GM21526 (cell line): Measurements from ENCODE around the gene RPS3.
"Not testable (repeated sequence)": the region's sequence is repeated elsewhere in the genome, so short reads cannot be mapped to it uniquely, and the experiment has no call there.

Experiments
- ATAC-seq: cut with Tn5 transposase; IDR thresholded peaks from one replicate; pipeline ENCODE4 v1.9.1; 2021; ENCODE audit warnings: moderate library complexity; ENCODE audit not compliant: unreplicated experiment, low FRiP score

The RPS3 gene

DNA sequence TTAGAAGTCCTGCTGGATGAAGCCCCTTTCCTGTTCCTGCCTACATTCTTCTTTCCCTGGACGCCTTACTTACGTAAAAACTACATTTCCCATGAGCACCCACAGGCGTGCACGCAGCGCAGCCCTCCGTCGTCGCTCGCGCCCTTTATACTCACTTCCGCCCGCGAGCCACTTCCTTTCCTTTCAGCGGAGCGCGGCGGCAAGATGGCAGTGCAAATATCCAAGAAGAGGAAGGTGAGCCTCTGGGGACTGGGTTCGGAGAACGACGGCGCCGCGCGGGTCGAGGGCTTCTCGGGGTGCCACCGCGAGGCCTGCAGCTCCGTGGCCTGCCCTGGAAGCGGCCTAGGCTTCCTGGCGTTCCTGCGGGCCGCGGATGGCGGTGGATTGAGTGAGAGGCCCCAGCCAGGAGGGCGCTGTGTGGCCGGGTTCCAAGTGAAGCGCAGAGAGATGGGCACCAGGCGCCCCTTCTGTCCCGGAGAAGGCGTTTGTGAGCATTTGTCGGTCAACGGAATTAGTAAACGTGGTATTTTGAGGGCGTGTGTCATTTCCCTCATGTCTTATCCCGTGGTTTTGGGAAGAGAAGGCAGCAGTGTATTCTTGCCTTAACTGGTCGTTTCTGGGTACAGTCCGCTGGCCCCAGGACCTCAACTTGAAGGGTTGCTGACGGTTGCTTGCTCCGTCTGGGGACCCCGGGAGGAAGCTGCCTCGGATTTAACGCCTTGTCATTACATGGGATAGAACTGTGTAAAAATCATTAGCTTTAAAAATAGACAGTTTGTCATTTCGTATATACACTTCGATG lies at the start of gene RPS3:
RPS3 (plus strand) TSS at position 175 of the 802 bp plus-strand sequence; CDS start at position 205, 30 bp downstream.
- peak; percentile 81 for ATAC-seq

DNA sequence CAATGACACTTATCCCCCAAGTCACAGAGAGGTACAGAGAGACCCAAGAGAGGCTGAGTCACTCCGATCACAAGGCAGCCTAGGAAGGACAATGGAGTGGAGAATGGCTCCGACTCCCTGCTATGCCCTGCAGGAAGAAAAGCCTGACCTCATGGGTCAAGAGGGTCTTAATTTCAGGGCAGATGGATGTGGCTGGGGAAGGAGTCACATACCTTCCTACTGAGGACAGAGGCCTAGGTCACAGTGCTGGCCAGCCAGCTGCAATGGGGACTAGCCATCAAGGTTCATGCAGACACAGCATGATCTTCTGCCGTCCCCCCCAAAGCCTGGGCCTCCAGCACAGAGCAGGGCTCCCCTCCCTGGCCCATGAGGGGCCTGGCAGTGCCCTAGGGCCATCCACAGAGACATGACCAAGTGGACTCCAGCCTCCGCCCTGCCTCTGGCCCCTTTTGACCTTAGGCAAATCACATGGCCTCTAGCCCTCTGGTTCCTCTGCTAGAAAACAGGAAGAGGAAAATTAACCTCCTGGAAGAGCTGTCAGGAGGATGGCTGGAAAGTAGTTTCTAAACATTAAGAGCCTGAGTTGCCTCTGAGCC lies 49.7 kb upstream of the RPS3 start:
- no peak for ATAC-seq

DNA sequence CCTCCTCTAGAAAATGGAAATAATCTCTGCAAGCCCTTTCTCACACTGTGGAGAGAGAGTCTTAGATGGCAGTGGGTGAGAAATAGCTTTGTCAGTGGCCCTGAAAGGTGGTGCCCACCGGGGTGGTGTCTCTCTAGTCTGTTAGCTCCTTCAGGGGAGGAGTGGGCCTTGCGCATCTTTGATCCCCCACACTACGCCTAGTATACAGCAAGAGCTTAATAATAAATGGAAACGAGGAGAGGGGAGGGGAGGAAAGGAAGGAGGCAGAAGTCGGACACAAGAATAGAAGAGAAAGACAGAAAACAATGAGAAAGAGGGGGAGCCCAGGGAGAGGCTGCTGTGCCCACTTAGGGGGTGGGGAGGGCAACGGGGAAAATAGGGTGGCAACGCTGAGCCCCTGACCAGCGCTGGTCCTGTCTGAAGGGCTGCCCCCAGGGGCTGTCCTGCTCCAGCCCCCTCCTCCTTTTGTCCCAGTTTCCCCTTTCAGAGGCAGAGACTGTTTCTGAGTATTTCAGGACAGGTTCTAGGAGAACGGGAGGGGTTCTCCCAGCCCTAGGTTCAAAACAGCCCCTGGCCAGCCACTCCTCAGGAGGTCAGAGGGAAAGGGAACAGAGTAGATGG lies 49.1 kb upstream of the RPS3 start:
- ATAC-seq = no peak

DNA sequence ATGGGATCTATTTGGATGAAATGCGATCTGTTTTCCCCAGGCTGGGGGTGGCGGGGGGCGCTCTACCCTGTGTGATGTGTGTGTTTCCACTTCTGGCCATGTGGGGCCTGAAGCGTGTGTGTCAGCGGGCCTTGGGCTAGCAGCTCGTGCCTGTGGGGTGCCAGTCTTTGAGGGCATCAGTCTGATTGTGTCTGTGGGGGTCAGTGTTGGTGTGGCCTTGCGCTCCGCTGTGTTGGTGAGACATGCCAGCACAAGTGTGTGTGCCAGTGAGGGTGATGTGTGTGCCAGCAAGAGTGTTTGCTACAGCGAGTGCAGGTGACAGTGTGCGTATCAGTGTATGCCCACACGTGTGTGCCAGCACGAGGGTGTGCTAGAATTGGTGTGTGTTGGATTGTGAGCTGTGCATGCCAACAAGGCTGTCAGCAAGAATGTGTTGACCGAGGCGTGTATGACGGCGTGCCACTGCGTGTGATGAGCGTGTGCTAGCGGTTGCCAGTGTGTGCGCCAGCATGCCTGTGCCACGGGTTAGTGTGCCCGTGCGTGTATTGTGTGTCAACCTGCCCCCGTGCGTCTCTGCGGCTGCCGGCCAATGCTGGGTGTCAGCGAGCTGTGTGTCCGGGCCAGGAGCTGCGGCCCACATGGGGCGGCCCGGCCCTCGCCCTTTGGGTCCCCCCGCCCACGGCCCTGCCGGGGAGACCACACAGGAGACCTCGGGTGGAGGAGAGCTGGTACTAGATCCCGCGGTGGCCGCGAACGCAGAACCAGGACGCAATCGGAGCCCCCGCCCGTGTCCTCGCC lies 48.4 kb upstream of the RPS3 start:
- no peak for ATAC-seq

DNA sequence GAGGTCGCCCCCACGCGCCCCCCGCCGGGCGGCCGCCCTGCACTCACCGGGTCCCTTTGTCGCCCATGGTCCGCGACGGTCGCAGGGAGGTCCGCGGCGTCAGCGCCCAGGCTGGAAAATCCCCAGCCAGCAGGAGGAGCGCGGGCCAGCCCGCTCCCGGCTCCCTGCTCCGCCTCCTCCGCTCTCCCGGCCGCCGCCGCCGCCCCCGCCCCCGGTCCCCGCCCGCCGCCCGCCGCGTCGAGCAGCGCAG lies 47.9 kb upstream of the RPS3 start, which contains the start of gene ARRB1:
ARRB1 (minus strand) TSS at position 121 of the 250 bp plus-strand sequence; CDS start at position 67, 54 bp downstream.
- ATAC-seq = no peak

DNA sequence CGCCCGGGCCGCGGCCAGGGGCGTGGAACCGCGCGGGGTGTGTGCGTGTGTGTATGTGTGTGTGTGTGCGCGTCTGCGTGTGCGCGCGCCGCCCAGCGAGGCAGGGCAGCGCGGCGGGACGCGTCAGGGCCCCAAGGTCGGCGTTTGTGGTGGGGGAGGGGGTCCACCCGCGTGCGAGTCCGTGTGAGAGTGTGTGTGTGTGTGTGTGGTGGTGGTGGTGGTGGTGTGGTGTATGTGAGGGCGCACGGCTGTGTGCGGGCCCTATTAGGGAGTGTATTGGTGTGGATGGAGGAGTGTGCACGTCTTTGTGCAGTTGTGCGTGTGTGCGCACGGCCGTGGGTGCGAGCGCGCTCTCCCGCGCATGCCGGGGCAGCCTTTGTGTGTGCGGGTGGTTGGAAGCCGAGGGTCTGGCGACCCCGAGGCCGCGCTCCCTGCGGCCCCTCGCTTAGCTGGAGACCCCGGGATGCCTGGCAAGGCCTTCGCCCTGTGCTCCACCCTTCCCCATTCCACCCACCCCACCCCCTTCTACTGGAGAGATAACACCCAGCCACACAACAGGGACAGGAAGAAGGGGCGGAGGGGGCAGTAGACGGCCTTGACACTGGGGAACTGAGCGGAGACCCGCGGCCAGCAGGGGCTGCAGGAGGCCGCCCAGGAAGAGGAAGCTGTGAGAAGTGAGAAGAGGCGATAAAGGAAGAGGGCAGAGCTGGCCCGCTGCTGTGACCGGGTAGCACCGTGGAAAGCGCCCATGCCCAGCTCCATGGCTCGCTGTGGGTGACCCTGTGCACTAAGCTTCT lies 47.3 kb upstream of the RPS3 start:
- ATAC-seq = no peak

DNA sequence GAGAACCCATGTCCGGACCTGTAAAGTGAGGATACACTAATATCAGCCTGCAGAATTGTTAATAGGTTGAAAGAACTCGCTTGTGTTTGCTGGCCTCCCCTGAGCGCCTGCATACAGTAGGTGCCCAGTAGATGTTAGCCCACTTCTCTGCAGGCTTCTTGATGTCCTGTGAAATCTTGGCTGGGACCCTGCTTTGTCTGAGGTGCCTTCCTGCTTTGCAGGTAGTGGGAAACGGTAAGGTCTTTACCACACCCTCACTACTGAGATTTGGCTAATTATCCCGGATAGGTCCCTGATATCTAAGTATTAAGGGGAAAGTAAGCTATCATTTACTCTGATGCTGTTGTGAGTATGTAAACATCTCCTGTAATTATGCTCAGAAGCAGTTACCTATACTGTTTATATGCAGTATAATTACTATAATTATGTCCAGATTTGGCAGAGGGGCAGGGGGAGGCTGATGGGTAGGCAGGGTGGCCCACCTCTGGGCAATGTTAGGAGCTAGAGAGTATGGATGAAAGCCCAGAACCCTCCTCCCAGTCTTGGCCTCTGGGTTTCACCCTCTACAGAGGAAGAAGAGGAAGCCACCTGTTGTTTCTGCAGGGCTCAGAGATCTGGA lies 46.6 kb upstream of the RPS3 start:
- ATAC-seq = no peak

DNA sequence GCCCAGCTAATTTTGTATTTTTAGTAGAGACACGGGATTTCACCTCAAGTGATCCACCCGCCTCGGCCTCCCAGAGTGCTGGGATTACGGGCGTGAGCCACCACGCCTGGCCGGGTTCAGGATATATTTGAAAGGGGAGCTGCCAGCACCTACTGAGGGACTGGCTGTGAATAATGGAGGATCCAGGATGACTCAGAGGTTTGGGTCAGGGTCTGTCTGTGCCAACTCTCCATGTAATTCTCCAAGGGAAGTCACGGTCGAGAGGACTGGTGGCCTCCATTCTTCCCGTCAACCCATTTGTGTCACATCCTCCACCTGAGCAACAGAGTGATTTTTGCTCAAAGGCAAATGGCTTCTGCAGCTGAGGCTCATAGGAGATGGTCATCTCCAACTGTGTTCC lies 44.3 kb upstream of the RPS3 start:
- ATAC-seq = no peak

DNA sequence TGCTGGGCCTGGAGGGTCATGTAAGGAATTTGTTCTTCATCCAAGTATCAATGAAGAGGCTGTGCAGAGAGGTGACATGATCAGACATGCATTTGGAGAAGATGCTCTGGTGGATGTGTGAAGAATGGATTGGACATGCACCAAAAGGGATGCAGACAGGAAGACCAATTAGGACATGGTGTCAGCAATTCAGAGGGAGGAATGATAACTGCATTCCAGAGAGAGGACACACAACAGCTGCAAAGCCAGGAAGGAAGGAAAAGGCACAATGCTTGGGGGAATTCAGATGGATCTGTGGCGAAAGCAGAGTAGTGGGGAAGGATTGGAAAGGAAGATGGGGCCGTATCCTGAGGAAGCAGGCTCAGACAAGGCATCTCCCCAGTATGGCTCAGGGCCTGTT lies 42.7 kb upstream of the RPS3 start:
- no peak for ATAC-seq

DNA sequence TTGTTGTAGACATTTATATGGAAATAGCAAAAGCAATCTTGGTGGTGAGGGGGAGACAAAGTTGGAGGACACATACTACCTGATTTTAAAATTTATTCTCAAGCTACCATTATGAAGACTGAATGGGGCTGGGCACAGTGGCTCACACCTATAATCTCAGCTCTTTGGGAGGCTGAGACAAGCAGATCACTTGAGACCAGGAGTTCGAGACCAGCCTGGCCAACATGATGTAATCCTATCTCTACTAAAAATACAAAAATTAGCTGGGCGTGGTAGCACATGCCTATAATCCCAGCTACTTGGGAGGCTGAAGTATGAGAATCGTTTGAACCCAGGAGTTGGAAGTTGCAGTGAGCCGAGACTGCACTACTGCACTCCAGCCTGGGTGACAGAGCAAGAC lies 37.0 kb upstream of the RPS3 start:
- not testable (repeated sequence) for ATAC-seq

DNA sequence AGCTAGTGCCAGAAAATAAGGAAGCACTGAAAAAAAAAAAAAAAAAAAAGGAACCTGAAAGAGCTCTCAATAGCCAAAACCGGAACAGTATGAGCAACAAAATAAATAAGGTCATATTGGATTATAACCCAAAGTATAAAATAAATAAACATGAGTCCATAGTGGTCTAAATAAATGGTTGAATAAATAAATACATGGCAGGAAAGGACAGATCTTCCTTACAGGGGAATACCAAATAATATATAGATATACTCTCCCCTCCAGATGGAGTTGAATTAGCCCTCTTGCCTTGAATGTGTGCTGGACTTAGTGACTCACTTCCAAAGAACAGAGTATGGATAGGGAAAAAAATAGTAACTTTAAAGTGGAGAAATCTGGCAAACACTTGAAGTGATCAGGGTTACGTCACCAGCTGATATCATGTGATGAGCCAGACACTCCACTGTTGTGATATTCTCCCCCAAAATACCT lies 33.6 kb upstream of the RPS3 start:
- ATAC-seq = no peak

DNA sequence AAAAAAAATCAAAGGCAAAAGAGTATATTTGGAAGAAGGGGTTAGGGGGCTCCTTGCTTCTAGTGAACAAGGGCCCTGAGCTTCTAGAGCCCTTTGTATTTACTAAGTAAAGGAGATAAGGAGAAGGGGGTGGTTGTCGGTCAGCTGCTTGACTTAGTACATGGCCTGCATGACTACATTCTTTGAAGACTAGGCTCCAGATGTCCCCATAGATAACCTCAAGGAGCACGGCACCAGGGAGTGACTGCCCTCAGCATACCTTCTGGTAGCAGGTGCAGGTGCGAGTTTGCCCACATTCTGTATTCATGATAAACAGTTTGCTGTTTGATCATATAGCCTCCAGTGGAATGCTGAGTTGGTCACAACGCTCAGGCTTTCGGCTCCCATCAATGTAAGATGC lies 32.5 kb upstream of the RPS3 start:
- ATAC-seq = not testable (repeated sequence)

DNA sequence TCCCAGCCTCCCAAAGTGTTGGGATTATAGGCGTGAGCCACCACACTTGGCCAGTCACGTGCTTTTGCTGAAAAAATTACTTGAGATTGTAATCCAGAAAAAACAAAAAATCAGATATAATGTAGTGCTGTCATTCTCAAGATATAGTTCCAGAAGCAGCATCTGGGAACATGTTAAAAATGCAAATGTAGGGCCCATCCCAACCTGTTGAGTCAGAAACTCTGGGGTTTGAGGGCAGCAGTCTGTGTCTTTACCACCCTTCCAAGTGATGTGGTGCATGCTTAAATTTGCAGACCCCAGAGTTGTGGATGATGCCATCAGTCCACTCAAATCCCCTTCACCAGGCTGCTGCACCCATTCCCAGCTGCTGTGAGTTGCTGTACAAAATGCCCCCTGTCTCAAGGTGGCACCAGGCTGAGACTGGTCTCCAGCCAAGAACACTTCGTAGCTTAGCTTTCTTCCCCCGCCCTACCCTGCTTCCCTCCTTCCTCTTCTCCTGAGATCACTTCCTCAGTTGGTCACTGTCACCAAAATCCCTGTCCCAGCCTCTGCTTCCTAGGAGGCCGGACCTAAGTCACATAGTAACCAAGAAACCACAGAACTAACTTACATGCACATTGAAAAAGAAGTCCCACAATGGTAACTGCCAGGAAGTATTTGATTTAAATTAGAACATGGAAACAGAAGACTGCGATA lies 29.6 kb upstream of the RPS3 start:
- no peak for ATAC-seq

DNA sequence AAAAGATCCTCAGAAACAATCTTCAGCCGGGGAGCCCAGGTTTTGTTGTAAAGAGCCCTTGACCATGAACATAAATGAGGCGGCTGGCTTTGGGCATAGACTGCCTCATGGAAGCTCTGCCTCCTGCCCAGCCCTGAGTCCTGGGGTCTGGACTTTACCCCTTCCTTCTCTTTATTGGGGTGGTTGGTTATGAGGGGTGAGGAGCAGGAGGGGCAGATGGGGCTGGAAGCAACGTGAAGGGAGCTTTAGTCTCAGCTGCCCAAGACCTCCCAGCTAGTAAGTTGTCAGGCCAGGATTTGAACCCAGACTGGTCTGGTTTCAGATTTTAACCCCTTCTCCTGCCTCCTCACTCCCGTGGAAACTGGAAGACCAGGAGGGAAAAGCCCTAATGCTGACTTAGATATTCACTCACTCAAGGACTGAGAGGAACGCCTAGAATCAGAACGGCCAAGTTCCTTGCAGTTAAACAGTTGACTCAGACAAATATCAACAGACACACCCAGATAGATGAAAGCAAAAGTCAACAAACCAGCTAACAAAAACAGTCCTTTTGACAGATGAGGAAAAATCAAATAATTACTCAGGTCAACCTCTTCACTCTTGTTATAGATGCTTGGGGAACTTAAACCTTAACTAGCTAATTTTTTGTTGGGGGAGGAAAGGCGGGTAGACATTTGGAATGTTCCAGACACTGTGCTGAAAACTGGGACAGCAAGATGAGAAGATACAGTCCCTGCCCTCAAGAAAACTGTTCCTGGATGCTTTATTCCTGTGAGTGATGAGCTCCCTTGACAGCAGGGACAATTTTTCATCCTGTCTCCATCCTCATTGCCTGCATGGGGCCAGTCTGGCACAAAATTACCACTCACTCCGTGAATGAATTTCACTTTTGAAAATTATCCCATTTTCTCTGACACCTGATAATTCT lies 27.1 kb upstream of the RPS3 start:
- no peak for ATAC-seq

DNA sequence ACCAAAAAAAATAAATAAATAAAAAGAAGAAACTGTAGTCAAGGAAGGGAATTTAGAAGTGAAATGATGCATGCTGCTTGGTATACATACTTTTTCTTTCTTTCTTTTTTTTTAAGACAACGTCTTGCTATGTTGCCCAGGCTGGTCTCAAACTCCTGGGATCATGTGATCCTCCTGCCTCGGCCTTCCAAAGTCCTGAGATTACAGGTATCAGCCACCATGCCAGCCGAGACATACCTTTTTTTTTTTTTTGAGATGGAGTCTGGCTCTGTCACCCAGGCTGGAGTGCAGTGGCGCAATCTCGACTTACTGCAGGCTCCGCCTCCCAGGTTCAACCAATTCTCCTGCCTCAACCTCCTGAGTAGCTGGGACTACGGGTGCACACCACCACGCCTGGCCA lies 26.1 kb upstream of the RPS3 start:
- no peak for ATAC-seq

DNA sequence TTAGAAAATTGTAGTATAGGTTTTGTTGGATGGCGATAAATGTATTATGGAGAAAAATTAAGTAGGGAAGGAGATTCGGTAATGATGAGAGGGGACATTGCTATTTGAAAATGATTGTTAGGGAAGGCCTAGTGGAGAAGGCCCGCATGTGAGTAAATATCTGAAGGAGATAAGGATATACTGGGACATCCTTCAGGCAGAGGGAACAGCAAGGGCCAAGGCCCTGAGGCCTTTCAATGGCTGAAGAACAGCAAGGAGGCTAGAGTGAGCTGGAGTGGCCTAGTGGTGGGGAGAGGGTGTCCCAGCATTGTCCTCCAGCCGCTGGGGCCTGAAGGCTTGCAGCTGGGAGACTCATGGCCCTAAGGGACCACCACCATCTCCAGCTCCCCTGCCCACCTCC lies 24.7 kb upstream of the RPS3 start:
- ATAC-seq = no peak

DNA sequence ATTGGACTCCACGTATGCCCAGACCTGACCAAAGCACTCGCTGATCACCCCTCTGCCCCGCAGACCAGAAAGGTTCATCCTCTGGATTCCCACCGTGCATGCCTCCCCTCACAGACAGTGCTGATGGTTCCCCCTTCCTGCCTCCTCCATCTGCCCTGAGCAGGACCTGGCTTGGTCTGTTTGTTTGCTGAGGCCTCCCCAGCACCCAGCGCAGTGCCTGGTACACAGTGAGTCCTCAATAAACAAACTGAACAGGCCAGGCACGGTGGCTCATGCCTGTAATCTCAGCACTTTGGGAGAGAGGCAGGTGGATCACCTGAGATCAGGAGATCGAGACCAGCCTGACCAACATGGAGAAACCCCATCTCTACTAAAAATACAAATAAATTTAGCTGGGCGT lies 23.7 kb upstream of the RPS3 start:
- no peak for ATAC-seq

DNA sequence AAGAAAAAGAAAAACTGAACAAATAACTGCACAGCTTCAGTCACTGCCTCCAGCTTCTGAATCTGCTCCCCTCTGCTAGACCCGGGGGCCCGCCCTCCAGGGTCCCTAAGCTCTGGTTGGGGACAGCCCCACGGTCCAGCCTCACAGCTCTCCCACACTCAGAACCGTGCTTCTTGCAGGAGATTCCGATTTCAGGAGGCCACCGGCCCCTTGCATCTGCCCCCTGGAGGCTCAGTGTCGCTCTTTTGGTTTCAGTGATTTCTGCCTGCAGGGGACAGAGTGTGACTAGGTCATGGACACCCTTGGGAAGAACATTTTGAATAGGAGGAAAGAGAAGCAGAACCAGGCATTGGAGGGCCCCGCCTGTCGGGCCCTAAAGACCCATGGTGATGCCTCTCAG lies 23.1 kb upstream of the RPS3 start:
- no peak for ATAC-seq
